Kidney glomerular epithelial cell (primary cell): Measurements from ENCODE around the gene TNK2.
"Not testable (repeated sequence)": the region's sequence is repeated elsewhere in the genome, so short reads cannot be mapped to it uniquely, and the experiment has no call there.

ENCODE experiments used
- DNase-seq: peaks from one replicate; lab custom pipeline; 2025; lab: John Stamatoyannopoulos, UW

TNK2 gene

GRCh38 chr3:195870442-195870841, 37.9 kb downstream of the TNK2 start:
- peak; percentile 31 for DNase-seq

- DNase-seq: no peak
These were observed 38.8 kb downstream of the TNK2 start for GRCh38 chr3:195869413-195870001.

GRCh38 chr3:195868866-195869412, 39.4 kb downstream of the TNK2 start:
- DNase-seq: no peak

GRCh38 chr3:195868336-195868865, 40.0 kb downstream of the TNK2 start:
- no peak for DNase-seq

GRCh38 chr3:195867631-195868335, 40.6 kb downstream of the TNK2 start:
- no peak for DNase-seq

- no peak for DNase-seq
These were observed 41.5 kb downstream of the TNK2 start for GRCh38 chr3:195866686-195867511.

GRCh38 chr3:195865752-195866151, 42.6 kb downstream of the TNK2 start:
- DNase-seq: no peak

- DNase-seq: peak; percentile 69
These were observed 45.0 kb downstream of the TNK2 start for GRCh38 chr3:195863121-195864061.

GRCh38 chr3:195862318-195862717, 46.0 kb downstream of the TNK2 start:
- DNase-seq: not testable (repeated sequence)

- DNase-seq: no peak
These were observed 47.9 kb downstream of the TNK2 start for GRCh38 chr3:195860456-195860855.

- DNase-seq: no peak
These were observed 48.4 kb downstream of the TNK2 start for GRCh38 chr3:195859846-195860411.

GRCh38 chr3:195859061-195859845, 49.1 kb downstream of the TNK2 start:
- peak; percentile 62 for DNase-seq

GRCh38 chr3:195856410-195857084, 51.8 kb downstream of the TNK2 start:
- DNase-seq: no peak

- DNase-seq: no peak
These were observed 52.6 kb downstream of the TNK2 start for GRCh38 chr3:195855471-195856409.

- no peak for DNase-seq
These were observed 53.6 kb downstream of the TNK2 start for GRCh38 chr3:195854628-195855294.

GRCh38 chr3:195853996-195854395, 54.4 kb downstream of the TNK2 start:
- DNase-seq: no peak

- DNase-seq: no peak
These were observed 55.3 kb downstream of the TNK2 start for GRCh38 chr3:195853036-195853435.
